Keratinocyte (primary cell): Measurements from ENCODE around the gene XRCC3. TPM values are rescaled to one million over a fixed set of nuclear protein-coding genes. Genes with fewer than 3 reads are reported as not detected.

Source experiments
- DNase-seq: peaks from one replicate; pipeline ENCODE4 v3.0.0-alpha.2; 2011; ENCODE audit warnings: low read depth, missing footprints, low spot score
- FAIRE-seq: peaks from 2 replicates; lab custom pipeline; 2011; peaks lifted over from hg19 to GRCh38; lab: Jason Lieb, UNC
- H2AFZ ChIP-seq: 2 replicates; pipeline ENCODE4 v1.6.0; 2012; ENCODE audit warnings: low read length, control low read depth, inconsistent platforms; ENCODE audit not compliant: control insufficient read depth
- H3K27ac ChIP-seq: 2 replicates; pipeline ENCODE4 v1.5.1; 2011; ENCODE audit warnings: low read length; ENCODE audit not compliant: control insufficient read depth, insufficient read depth
- H3K27me3 ChIP-seq: 3 replicates; pipeline ENCODE4 v1.6.0; 2011; ENCODE audit warnings: low read length; ENCODE audit not compliant: control insufficient read depth, insufficient read depth; ENCODE audit errors: extremely low read depth
- H3K36me3 ChIP-seq, 2 experiments: 2 replicates in 1 of 2; 3 replicates in 1 of 2; pipeline ENCODE4 v1.5.1; 2011; ENCODE audit warnings: low read length in 2 of 2, mild to moderate bottlenecking in 1 of 2; ENCODE audit not compliant: control insufficient read depth in 2 of 2, insufficient read depth in 2 of 2; ENCODE audit errors: extremely low read depth in 1 of 2
- H3K4me1 ChIP-seq: 3 replicates; pipeline ENCODE4 v1.5.1; 2011; ENCODE audit warnings: low read length; ENCODE audit not compliant: control insufficient read depth, insufficient read depth; ENCODE audit errors: extremely low read depth
- H3K4me2 ChIP-seq: 3 replicates; pipeline ENCODE4 v1.6.0; 2011; ENCODE audit warnings: low read depth, low read length; ENCODE audit not compliant: control insufficient read depth, insufficient read depth; ENCODE audit errors: extremely low read depth
- H3K4me3 ChIP-seq, 3 experiments: fragments of 200-600 bp in 1 of 3; sonication (generic) in 1 of 3; 2 replicates in 2 of 3; 3 replicates in 1 of 3; pipeline ENCODE4 v1.5.1; 2011 to 2016; ENCODE audit warnings: low read length in 3 of 3, mild to moderate bottlenecking in 3 of 3, control low read depth in 2 of 3, inconsistent platforms in 1 of 3, low read depth in 1 of 3, mixed read lengths in 1 of 3, mixed run types in 1 of 3, moderate library complexity in 1 of 3; ENCODE audit not compliant: control insufficient read depth in 2 of 3, insufficient read depth in 2 of 3; ENCODE audit errors: extremely low read depth in 1 of 3
- H3K79me2 ChIP-seq: 2 replicates; pipeline ENCODE4 v1.6.0; 2012; ENCODE audit warnings: low read length; ENCODE audit not compliant: control insufficient read depth, insufficient read depth
- H3K9ac ChIP-seq: 3 replicates; pipeline ENCODE4 v1.6.0; 2011; ENCODE audit warnings: low read length; ENCODE audit not compliant: control insufficient read depth, insufficient read depth; ENCODE audit errors: extremely low read depth
- H3K9me1 ChIP-seq: 3 replicates; pipeline ENCODE4 v1.6.0; 2011; ENCODE audit warnings: low read length; ENCODE audit not compliant: control insufficient read depth, insufficient read depth; ENCODE audit errors: extremely low read depth
- H3K9me3 ChIP-seq: 2 replicates; pipeline ENCODE4 v1.5.1; 2012; ENCODE audit warnings: low read depth, low read length; ENCODE audit not compliant: control insufficient read depth
- H4K20me1 ChIP-seq: 3 replicates; pipeline ENCODE4 v1.6.0; 2011; ENCODE audit warnings: low read length; ENCODE audit not compliant: control insufficient read depth, insufficient read depth; ENCODE audit errors: extremely low read depth
- EZH2 ChIP-seq: IDR thresholded peaks from one replicate; pipeline ENCODE4 v1.6.1; 2012; ENCODE audit warnings: inconsistent platforms, mild to moderate bottlenecking, low read length, moderate library complexity
- dilution Hi-C: fragments of 300-500 bp; cut with MboI; formaldehyde crosslinking; loops from one replicate; pipeline ENCODE4 v1.7.0; 2020; ENCODE audit warnings: low sequenced_read_pairs; ENCODE audit not compliant: extremely low pct_ligation_motif_present
- polyA plus RNA-seq, 5 experiments: library from polyadenylated mRNA; depleted of rRNA in 3 of 5; stranded (reverse) in 3 of 5; stranded (forward) in 1 of 5; unstranded in 1 of 5; fragments of >200 nt; gene quantifications; 1 replicate in 1 of 5; 2 replicates in 3 of 5; 3 replicates in 1 of 5; pipeline versions ENCODE4 v1.2.1 to v1.2.3, GENCODE V29; 2011 to 2012; ENCODE audit warnings: missing spikeins in 2 of 5, low read depth in 1 of 5, low replicate concordance in 1 of 5
- TF ChIP-seq, protein P1 (sequence below), 3 experiments: IDR thresholded peaks in 1 of 3; conservative IDR thresholded peaks in 1 of 3; optimal IDR thresholded peaks in 1 of 3; 2 replicates in 2 of 3; 3 replicates in 1 of 3; pipeline versions ENCODE3 to v1.5.1; 2011; ENCODE audit warnings: low read length in 3 of 3, mild to moderate bottlenecking in 3 of 3, moderate library complexity in 2 of 3, control low read depth in 1 of 3, inconsistent platforms in 1 of 3; ENCODE audit not compliant: insufficient read depth in 2 of 3; ENCODE audit errors: extremely low read depth in 1 of 3

The XRCC3 gene
- polyA plus RNA-seq, 1 donor (not counting 4 experiments of a cell fraction or from before 2014, with no cell fraction given): 21.0 TPM

DNA sequence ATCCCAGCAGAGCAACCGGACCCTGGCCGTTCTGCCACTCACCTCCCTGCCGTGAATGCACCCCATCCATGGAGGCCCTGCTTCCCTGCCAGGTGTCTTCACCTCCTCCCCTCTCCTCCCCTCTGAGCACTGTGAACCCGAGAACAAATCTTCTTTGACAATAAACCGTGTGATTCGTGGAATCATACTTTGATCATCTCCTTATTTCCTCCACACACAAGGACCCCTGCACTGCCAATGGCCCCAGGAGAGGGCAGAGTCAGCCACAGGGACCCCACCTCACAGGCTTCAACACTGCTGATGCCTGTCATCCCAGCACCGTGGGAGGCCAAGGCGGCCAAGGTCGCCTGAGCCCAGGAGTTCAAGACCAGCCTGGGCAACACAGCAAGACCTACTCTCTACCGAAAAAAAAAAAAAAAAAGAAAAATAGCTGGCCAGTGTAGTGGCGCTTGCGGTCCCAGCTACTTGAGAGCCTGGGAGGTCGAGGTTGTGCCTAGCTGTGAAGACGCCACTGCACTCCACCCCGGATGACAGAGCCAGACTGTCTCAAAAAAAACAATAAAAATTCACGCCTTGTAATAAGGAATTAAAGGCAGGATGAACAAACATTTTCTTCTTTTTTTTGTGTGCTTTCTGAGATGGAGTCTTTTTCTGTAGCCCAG lies 1.1 kb downstream of the XRCC3 start:
- H2AFZ ChIP-seq: no peak overlapping the region
- H3K9me1 ChIP-seq: peaks cover 3% of the 10 kb centered on the region
- peak overlapping the region; percentile 63 to 92 (median 72) for H3K4me3 ChIP-seq
- H3K9me3 ChIP-seq: no peaks in the 10 kb centered on the region
- H3K36me3 ChIP-seq: peaks cover 6 to 9% of the 10 kb centered on the region in 2 experiments
- peaks cover 57% of the 10 kb centered on the region for H3K79me2 ChIP-seq
- TF ChIP-seq, protein P1, sequence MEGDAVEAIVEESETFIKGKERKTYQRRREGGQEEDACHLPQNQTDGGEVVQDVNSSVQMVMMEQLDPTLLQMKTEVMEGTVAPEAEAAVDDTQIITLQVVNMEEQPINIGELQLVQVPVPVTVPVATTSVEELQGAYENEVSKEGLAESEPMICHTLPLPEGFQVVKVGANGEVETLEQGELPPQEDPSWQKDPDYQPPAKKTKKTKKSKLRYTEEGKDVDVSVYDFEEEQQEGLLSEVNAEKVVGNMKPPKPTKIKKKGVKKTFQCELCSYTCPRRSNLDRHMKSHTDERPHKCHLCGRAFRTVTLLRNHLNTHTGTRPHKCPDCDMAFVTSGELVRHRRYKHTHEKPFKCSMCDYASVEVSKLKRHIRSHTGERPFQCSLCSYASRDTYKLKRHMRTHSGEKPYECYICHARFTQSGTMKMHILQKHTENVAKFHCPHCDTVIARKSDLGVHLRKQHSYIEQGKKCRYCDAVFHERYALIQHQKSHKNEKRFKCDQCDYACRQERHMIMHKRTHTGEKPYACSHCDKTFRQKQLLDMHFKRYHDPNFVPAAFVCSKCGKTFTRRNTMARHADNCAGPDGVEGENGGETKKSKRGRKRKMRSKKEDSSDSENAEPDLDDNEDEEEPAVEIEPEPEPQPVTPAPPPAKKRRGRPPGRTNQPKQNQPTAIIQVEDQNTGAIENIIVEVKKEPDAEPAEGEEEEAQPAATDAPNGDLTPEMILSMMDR (optimal IDR thresholded peaks at IDR 0.05 in 1 of 3, IDR thresholded peaks at IDR 0.05 in 1 of 3, conservative IDR thresholded peaks at IDR 0.05 in 1 of 3; ENCODE audit: extremely low read depth in 1 of 3, insufficient read depth in 2 of 3, low read length in 3 of 3): no peak
- TF ChIP-seq EZH2: no peak
- no peak for FAIRE-seq
- H3K27me3 ChIP-seq: no peaks in the 10 kb centered on the region
- H3K4me1 ChIP-seq: peaks cover 66% of the 10 kb centered on the region
- peak overlapping the region; percentile 49 for H3K27ac ChIP-seq
- dilution Hi-C loops: no loop called here
- peaks cover 14% of the 10 kb centered on the region for H4K20me1 ChIP-seq
- H3K4me2 ChIP-seq: peak overlapping the region; percentile 84
- DNase-seq: no peak
- H3K9ac ChIP-seq: peak overlapping the region; percentile 81

DNA sequence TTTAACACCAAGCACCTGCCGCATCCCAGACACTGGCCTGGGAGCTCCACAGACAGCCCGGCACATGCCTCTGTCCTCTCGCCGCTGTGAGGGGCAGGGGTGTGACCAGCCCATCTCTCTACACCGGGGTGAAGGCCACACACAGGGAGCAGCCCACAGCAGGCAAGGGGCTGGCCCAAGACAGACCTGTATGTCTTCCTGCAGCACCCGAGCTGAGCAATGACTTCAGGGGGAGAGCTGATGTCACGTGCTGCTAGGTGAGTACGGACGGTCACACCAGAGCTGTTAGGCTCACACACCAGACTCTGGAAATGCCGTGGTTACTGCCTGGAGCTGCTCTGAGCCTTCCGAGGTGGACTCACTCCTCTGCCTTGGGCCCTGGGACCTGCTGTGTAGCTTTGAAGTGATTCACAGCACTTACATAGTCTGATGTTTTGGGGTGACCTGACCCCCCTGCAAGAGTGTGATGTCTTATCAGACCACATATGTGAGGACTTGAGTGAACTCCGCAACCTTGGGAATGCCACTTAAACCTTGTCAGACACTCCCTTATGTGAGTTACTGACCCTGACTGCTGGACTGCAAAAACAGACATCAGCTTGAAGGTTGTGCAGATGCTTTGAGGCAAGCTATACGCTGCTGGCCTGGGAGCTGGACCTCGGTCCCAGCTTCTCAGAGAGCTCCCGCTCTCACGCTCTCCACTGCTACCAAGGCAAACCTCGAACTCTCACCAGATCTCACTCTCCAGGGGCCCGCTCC lies 1.8 kb downstream of the XRCC3 start:
- no peak overlapping the region for H3K27ac ChIP-seq
- no peak for TF ChIP-seq EZH2
- TF ChIP-seq, protein P1 (optimal IDR thresholded peaks at IDR 0.05 in 1 of 3, IDR thresholded peaks at IDR 0.05 in 1 of 3, conservative IDR thresholded peaks at IDR 0.05 in 1 of 3; ENCODE audit: extremely low read depth in 1 of 3, insufficient read depth in 2 of 3, low read length in 3 of 3): no peak
- dilution Hi-C loops: no loop called here
- DNase-seq (no peak), FAIRE-seq (peak; percentile 34)
- peaks cover 50% of the 10 kb centered on the region for H3K79me2 ChIP-seq
- H3K9me1 ChIP-seq: peaks cover 3% of the 10 kb centered on the region
- no peaks in the 10 kb centered on the region for H3K9me3 ChIP-seq
- H3K27me3 ChIP-seq: no peaks in the 10 kb centered on the region
- peaks cover 60% of the 10 kb centered on the region for H3K4me1 ChIP-seq
- H3K4me3 ChIP-seq: peak overlapping the region in 1 of 3 experiments; percentile 72
- peaks cover 6 to 9% of the 10 kb centered on the region in 2 experiments for H3K36me3 ChIP-seq
- no peak overlapping the region for H2AFZ ChIP-seq
- peaks cover 10% of the 10 kb centered on the region for H4K20me1 ChIP-seq
- peak overlapping the region; percentile 84 for H3K4me2 ChIP-seq
- peak overlapping the region; percentile 81 for H3K9ac ChIP-seq
